PFSK-1 (cell line): ENCODE results near the gene MSI2.

Experiments
- FOXP2 ChIP-seq: optimal IDR thresholded peaks from 2 replicates; pipeline ENCODE3; 2011; ENCODE audit warnings: borderline replicate concordance, control low read depth, inconsistent platforms; ENCODE audit not compliant: insufficient read depth; ENCODE audit errors: extremely low read length, extremely low read depth
- POLR2AphosphoS5 ChIP-seq: IDR thresholded peaks from 2 replicates; pipeline ENCODE4 v1.6.1; 2012; ENCODE audit warnings: low read depth, mild to moderate bottlenecking, control low read depth, low read length, moderate library complexity
- REST ChIP-seq, 2 experiments: IDR thresholded peaks; 2 replicates each; pipeline versions ENCODE4 v1.6.1 to v1.8.0; 2011 to 2012; ENCODE audit warnings: low read depth in 2 of 2, low read length in 2 of 2, control low read depth in 1 of 2, inconsistent platforms in 1 of 2, mild to moderate bottlenecking in 1 of 2, moderate library complexity in 1 of 2; ENCODE audit not compliant: insufficient read depth in 1 of 2
- SIN3A ChIP-seq: IDR thresholded peaks from 2 replicates; pipeline ENCODE4 v1.6.1; 2012; ENCODE audit warnings: mild to moderate bottlenecking, low read length, moderate library complexity, borderline replicate concordance; ENCODE audit not compliant: insufficient read depth
- TAF1 ChIP-seq: IDR thresholded peaks from 2 replicates; pipeline ENCODE4 v1.6.1; 2012; ENCODE audit warnings: low read length, control low read depth, borderline replicate concordance; ENCODE audit not compliant: insufficient read depth

Gene MSI2

GRCh38 chr17:57477522-57478362, 221.4 kb downstream of the MSI2 start:
- no peak for TF ChIP-seq POLR2AphosphoS5
- no peak for TF ChIP-seq SIN3A
- TF ChIP-seq FOXP2 = no peak
- no peak for TF ChIP-seq TAF1
- no peak for TF ChIP-seq REST (IDR thresholded peaks at IDR 0.05; ENCODE audit: insufficient read depth in 1 of 2, low read depth in 2 of 2, low read length in 2 of 2)

- TF ChIP-seq SIN3A (no peak), TAF1 (no peak), REST (IDR thresholded peaks at IDR 0.05; ENCODE audit: insufficient read depth in 1 of 2, low read depth in 2 of 2, low read length in 2 of 2) (no peak), POLR2AphosphoS5 (no peak), FOXP2 (no peak)
Observed at GRCh38 chr17:57478478-57479250, 222.3 kb downstream of the MSI2 start.

DNA sequence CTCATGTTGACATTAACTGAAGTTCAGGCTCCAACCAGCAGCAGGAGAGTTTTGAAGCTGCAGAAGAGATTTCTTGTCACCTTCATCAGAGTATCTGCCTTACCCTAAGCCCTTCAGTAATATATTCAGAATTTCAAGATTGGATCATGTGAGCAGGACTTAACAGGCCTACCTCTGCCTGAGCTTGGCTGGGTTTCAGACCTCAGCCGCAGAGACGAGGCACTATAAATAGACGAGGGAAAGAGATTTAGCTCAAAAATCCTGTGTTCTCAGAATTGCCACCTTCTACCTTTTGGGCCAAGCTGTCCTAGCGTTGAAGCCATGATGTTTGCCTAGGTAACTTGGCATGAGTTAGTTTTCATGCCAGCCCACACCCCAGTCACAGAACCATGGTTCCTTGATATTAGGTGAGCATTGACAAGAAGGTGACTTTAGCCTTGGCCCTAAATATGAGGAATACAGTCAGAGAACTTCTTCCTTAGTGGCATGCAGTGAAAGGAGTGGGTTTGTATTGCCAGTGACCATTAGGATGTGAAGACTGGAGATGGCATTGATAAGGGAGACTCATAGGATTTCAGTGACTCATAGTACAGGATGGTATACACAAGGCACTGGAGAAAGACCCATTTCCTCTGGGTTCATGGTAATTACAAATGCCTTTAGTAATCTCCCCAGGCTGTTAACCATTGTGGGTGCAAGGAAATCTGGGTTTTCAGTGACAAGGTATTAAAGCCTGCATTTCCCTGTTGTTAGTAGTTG, 224.3 kb downstream of the MSI2 start:
- TF ChIP-seq REST (IDR thresholded peaks at IDR 0.05; ENCODE audit: insufficient read depth in 1 of 2, low read depth in 2 of 2, low read length in 2 of 2) (no peak), SIN3A (no peak), FOXP2 (no peak), TAF1 (no peak), POLR2AphosphoS5 (no peak)

GRCh38 chr17:57481910-57482391, 225.6 kb downstream of the MSI2 start:
- TF ChIP-seq TAF1 (no peak), REST (IDR thresholded peaks at IDR 0.05; ENCODE audit: insufficient read depth in 1 of 2, low read depth in 2 of 2, low read length in 2 of 2) (no peak), SIN3A (no peak), POLR2AphosphoS5 (no peak), FOXP2 (no peak)
